IMR-90 (cell line): ENCODE measurements around the gene TTC27. TPM values are rescaled to one million over a fixed set of nuclear protein-coding genes. Genes with fewer than 3 reads are reported as not detected.

Experiments
- ATAC-seq: fragments of 200-7000 bp; cut with Tn5 transposase; 2 replicates; pipeline ENCODE4 v1.9.1; 2020; ENCODE audit warnings: low read depth, mild to moderate bottlenecking, moderate library complexity
- BruUV-seq: library from RNA; stranded (reverse); fragments of 400-500 nt; replicated peaks from 2 replicates; lab custom pipeline; 2021; lab: Mats Ljungman, UMichigan
- CTCF ChIA-PET: fragments of 300-600 bp; formaldehyde crosslinking; extraction: SDS; loops from one replicate; lab custom pipeline; 2021; ENCODE audit warnings: antibody characterized with exemption; lab: Yijun Ruan, JAX
- POLR2A ChIA-PET: fragments of 300-600 bp; sonication (Branson Sonifier 250); formaldehyde crosslinking; loops from one replicate; lab custom pipeline; 2022; ENCODE audit warnings: antibody characterized with exemption; ENCODE audit not compliant: unreplicated experiment; lab: Charles Lee
- DNase-seq: peaks from one replicate; pipeline ENCODE4 v3.0.0; 2013
- H2AFZ ChIP-seq: replicated peaks from 2 replicates; pipeline ENCODE3; 2013; ENCODE audit warnings: low read length, mild to moderate bottlenecking; ENCODE audit not compliant: poor library complexity
- H2AK5ac ChIP-seq: 2 replicates; pipeline ENCODE4 v1.6.1; 2013; ENCODE audit warnings: low read depth, low read length, inconsistent platforms
- H2AK9ac ChIP-seq: replicated peaks from 2 replicates; pipeline ENCODE3; 2013; ENCODE audit warnings: mild to moderate bottlenecking, low read depth, low read length, moderate library complexity; ENCODE audit not compliant: poor library complexity
- H2BK120ac ChIP-seq: 2 replicates; pipeline ENCODE4 v1.6.1; 2013; ENCODE audit warnings: low read depth, low read length, inconsistent platforms
- H2BK15ac ChIP-seq: 3 replicates; pipeline ENCODE4 v1.6.1; 2013; ENCODE audit warnings: low read depth, low read length, inconsistent platforms
- H2BK20ac ChIP-seq: 2 replicates; pipeline ENCODE4 v1.6.1; 2013; ENCODE audit warnings: low read depth, mild to moderate bottlenecking, inconsistent platforms, low read length, moderate library complexity
- H2BK5ac ChIP-seq: 2 replicates; pipeline ENCODE4 v1.6.1; 2013; ENCODE audit warnings: mild to moderate bottlenecking, low read depth, low read length, inconsistent platforms; ENCODE audit not compliant: poor library complexity, severe bottlenecking
- H3K14ac ChIP-seq: replicated peaks from 2 replicates; pipeline ENCODE4 v1.6.1; 2013; ENCODE audit warnings: low read depth, low read length, inconsistent platforms
- H3K18ac ChIP-seq: 2 replicates; pipeline ENCODE4 v1.6.1; 2013; ENCODE audit warnings: low read depth, low read length, control low read depth
- H3K23ac ChIP-seq: 2 replicates; pipeline ENCODE4 v1.6.1; 2013; ENCODE audit warnings: low read depth, low read length, inconsistent platforms
- H3K27ac ChIP-seq: 2 replicates; pipeline ENCODE4 v1.5.1; 2013; ENCODE audit warnings: mild to moderate bottlenecking, control low read depth, low read length; ENCODE audit not compliant: insufficient read depth
- H3K27me3 ChIP-seq: 2 replicates; pipeline ENCODE4 v1.6.1; 2013; ENCODE audit warnings: low read length; ENCODE audit not compliant: control insufficient read depth, insufficient read depth
- H3K36me3 ChIP-seq: 2 replicates; pipeline ENCODE4 v1.6.1; 2013; ENCODE audit warnings: low read length, mixed read lengths; ENCODE audit not compliant: control insufficient read depth, insufficient read depth
- H3K4ac ChIP-seq: 2 replicates; pipeline ENCODE4 v1.6.1; 2013; ENCODE audit warnings: low read depth, low read length, inconsistent platforms
- H3K4me1 ChIP-seq: 2 replicates; pipeline ENCODE4 v1.6.1; 2013; ENCODE audit warnings: low read length, mixed read lengths; ENCODE audit not compliant: control insufficient read depth, insufficient read depth
- H3K4me2 ChIP-seq: 2 replicates; pipeline ENCODE4 v1.6.1; 2013; ENCODE audit warnings: low read depth, mild to moderate bottlenecking, control low read depth, low read length, moderate library complexity
- H3K4me3 ChIP-seq: 2 replicates; pipeline ENCODE4 v1.5.1; 2013; ENCODE audit warnings: low read depth, mild to moderate bottlenecking, control low read depth, low read length, moderate library complexity; ENCODE audit not compliant: insufficient read depth
- H3K56ac ChIP-seq: 2 replicates; pipeline ENCODE4 v1.6.1; 2013; ENCODE audit warnings: low read length, inconsistent platforms; ENCODE audit not compliant: insufficient read depth; ENCODE audit errors: extremely low read depth
- H3K79me1 ChIP-seq, 2 experiments: 2 replicates each; pipeline ENCODE4 v1.6.1; 2013; ENCODE audit warnings: low read length in 2 of 2, inconsistent platforms in 1 of 2, low read depth in 1 of 2
- H3K9ac ChIP-seq: 2 replicates; pipeline ENCODE4 v1.6.1; 2013; ENCODE audit warnings: low read depth, low read length, control low read depth
- H3K9me1 ChIP-seq: 2 replicates; pipeline ENCODE4 v1.6.1; 2013; ENCODE audit warnings: low read length, inconsistent platforms; ENCODE audit not compliant: insufficient read depth
- H3K9me3 ChIP-seq: 2 replicates; pipeline ENCODE4 v1.6.1; 2013; ENCODE audit warnings: low read length; ENCODE audit not compliant: control insufficient read depth, insufficient read depth
- H4K20me1 ChIP-seq: 2 replicates; pipeline ENCODE4 v1.6.1; 2013; ENCODE audit warnings: low read length, inconsistent platforms; ENCODE audit not compliant: insufficient read depth
- H4K5ac ChIP-seq: 2 replicates; pipeline ENCODE4 v1.6.1; 2013; ENCODE audit warnings: mild to moderate bottlenecking, low read depth, low read length, control low read depth
- H4K8ac ChIP-seq, 2 experiments: 2 replicates each; pipeline ENCODE4 v1.6.1; 2013; ENCODE audit warnings: low read depth in 2 of 2, low read length in 2 of 2, control low read depth in 1 of 2, inconsistent platforms in 1 of 2
- H4K91ac ChIP-seq: 2 replicates; pipeline ENCODE4 v1.6.1; 2013; ENCODE audit warnings: low read depth, low read length, inconsistent platforms; ENCODE audit not compliant: insufficient read depth
- BHLHE40 ChIP-seq: fragments of 150-350 bp; IDR thresholded peaks from 2 replicates; pipeline ENCODE4 v1.6.1; 2016; ENCODE audit warnings: mild to moderate bottlenecking, low read depth, low read length
- CEBPB ChIP-seq: IDR thresholded peaks from 2 replicates; pipeline ENCODE4 v1.6.1; 2012; ENCODE audit warnings: low read depth, low read length, improper control_type of control experiment
- CHD1 ChIP-seq: IDR thresholded peaks from 2 replicates; pipeline ENCODE4 v1.6.1; 2012; ENCODE audit warnings: low read depth, low read length, improper control_type of control experiment
- FOS ChIP-seq: fragments of 150-350 bp; IDR thresholded peaks from 2 replicates; pipeline ENCODE4 v1.6.1; 2016; ENCODE audit warnings: low read depth, low read length
- MAFK ChIP-seq: IDR thresholded peaks from 2 replicates; pipeline ENCODE4 v1.6.1; 2012; ENCODE audit warnings: low read depth, low read length, improper control_type of control experiment
- MAZ ChIP-seq: IDR thresholded peaks from 2 replicates; pipeline ENCODE4 v1.6.1; 2012; ENCODE audit warnings: low read depth, mild to moderate bottlenecking, low read length, improper control_type of control experiment, moderate library complexity, borderline replicate concordance
- MXI1 ChIP-seq: IDR thresholded peaks from 2 replicates; pipeline ENCODE4 v1.6.1; 2012; ENCODE audit warnings: low read depth, mild to moderate bottlenecking, low read length, moderate library complexity, borderline replicate concordance
- NFE2L2 ChIP-seq: fragments of 150-350 bp; IDR thresholded peaks from 2 replicates; pipeline ENCODE4 v1.6.1; 2016; ENCODE audit warnings: low read depth, mild to moderate bottlenecking, low read length
- POLR2A ChIP-seq: IDR thresholded peaks from 2 replicates; pipeline ENCODE4 v1.6.1; 2012; ENCODE audit warnings: mild to moderate bottlenecking, low read depth, low read length
- RAD21 ChIP-seq: IDR thresholded peaks from 2 replicates; pipeline ENCODE4 v1.6.1; 2012; ENCODE audit warnings: low read length, improper control_type of control experiment
- RCOR1 ChIP-seq: IDR thresholded peaks from 2 replicates; pipeline ENCODE4 v1.6.1; 2012; ENCODE audit warnings: mild to moderate bottlenecking, low read length, improper control_type of control experiment; ENCODE audit not compliant: insufficient replicate concordance
- RFX5 ChIP-seq: IDR thresholded peaks from 2 replicates; pipeline ENCODE4 v1.8.0; 2012; ENCODE audit warnings: low read depth, mild to moderate bottlenecking, low read length, moderate library complexity
- SMC3 ChIP-seq: fragments of 150-350 bp; IDR thresholded peaks from 2 replicates; pipeline ENCODE4 v1.6.1; 2016; ENCODE audit warnings: low read depth, mild to moderate bottlenecking, antibody characterized with exemption, low read length, moderate library complexity
- WGBS, 2 experiments: methylation state at CpG; one replicate each; pipeline versions ENCODE4 v1.1.5 to v1.1.7; 2013; ENCODE audit warnings: missing lambda C conversion rate in 2 of 2; ENCODE audit not compliant: insufficient read length in 1 of 2; ENCODE audit errors: extremely low coverage in 2 of 2; 5-methylcytosine and 5-hydroxymethylcytosine counted together
- dilution Hi-C: fragments of 300-500 bp; cut with HindIII; formaldehyde crosslinking; loops from one replicate; pipeline ENCODE4 v1.14.3; 2018; ENCODE audit warnings: low sequenced_read_pairs; ENCODE audit not compliant: unreplicated experiment
- in situ Hi-C: fragments of 300-500 bp; cut with MboI; formaldehyde crosslinking; loops from 3 replicates; pipeline ENCODE4 v1.14.3; 2019; ENCODE audit warnings: low sequenced_read_pairs, inconsistent platforms, mixed read lengths
- intact Hi-C: fragments of 100-400 bp; cut with micrococcal nuclease; formaldehyde crosslinking; loops from 2 replicates; pipeline ENCODE4 v1.10.0; 2022
- polyA plus RNA-seq, 3 experiments: library from polyadenylated mRNA; depleted of rRNA; stranded (reverse); fragments of >200 nt; gene quantifications; 2 replicates each; pipeline ENCODE4 v1.2.3, GENCODE V29; 2012; ENCODE audit warnings: low replicate concordance in 1 of 3
- total RNA-seq: library from RNA; depleted of rRNA; stranded (reverse); fragments of >200 nt; gene quantifications from 2 replicates; pipeline ENCODE4 v1.2.3, GENCODE V29; 2012
- TF ChIP-seq, protein P1 (sequence below): fragments of 150-350 bp; IDR thresholded peaks from 2 replicates; pipeline ENCODE4 v1.6.1; 2017; ENCODE audit warnings: mild to moderate bottlenecking, antibody characterized with exemption, low read length, low read depth
- TF ChIP-seq, protein P2 (sequence below): fragments of 150-350 bp; IDR thresholded peaks from 2 replicates; pipeline ENCODE4 v1.6.1; 2016; ENCODE audit warnings: low read depth, mild to moderate bottlenecking, low read length, moderate library complexity, borderline replicate concordance
- TF ChIP-seq, protein P3 (sequence below): conservative IDR thresholded peaks from 2 replicates; pipeline ENCODE4 v1.5.1; 2012; ENCODE audit warnings: mild to moderate bottlenecking, low read depth, low read length, improper control_type of control experiment

TTC27 gene
- total and polyA plus RNA-seq, 2 of the 4 experiments (the other 2 are of a cell fraction) = 12.7 to 30.5 TPM

DNA sequence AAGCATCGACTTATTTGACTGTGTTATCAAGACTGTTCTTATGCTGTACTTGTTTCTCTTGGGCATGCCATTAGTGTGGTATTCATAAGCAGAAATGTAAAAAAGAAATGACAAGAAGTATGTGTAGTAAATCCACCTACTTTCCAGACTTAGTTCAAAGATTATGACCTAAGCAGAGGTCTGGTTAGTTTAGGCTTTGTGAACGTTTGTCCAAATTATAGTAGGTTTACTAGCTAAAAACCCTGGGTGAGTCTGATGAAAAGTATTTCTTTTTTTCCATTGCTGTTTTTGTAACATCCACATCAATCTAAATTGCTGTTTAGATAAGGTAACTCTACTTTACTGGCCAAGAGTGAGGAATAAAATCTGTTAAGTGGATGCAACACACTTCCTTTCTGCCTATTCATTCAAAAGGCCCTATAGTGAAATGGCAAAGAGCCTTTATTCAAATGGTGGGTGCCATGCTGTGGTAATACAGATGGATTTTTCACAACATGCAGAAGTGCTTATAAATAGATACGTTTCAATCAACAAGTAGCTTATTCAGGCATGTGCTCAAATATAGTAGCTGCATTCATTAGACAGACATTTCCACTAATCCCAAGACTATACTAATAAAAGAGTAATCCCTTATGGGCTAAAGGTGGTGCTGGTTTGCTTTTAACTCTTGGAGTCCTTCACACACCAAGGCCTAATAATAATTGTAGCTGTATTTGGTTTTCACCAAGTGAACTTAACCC is 196.4 kb downstream of the TTC27 start:
- Histone ChIP-seq H3K18ac (no peak overlapping the region), H3K4me1 (peaks cover 8% of the 10 kb centered on the region), H4K20me1 (no peaks in the 10 kb centered on the region), H3K79me1 (no peaks in the 10 kb centered on the region), H3K9ac (no peak overlapping the region), H3K27me3 (no peaks in the 10 kb centered on the region), H2AK9ac (no peak overlapping the region), H3K14ac (no peak overlapping the region), H3K9me3 (no peaks in the 10 kb centered on the region), H3K4ac (no peak overlapping the region), H2BK5ac (no peak overlapping the region), H4K8ac (no peak overlapping the region), H3K27ac (no peak overlapping the region), H4K5ac (no peak overlapping the region), H2AFZ (no peak overlapping the region), H3K56ac (no peak overlapping the region), H3K4me2 (no peak overlapping the region), H4K91ac (no peak overlapping the region), H2AK5ac (no peak overlapping the region), H2BK20ac (no peak overlapping the region), H3K23ac (no peak overlapping the region), H2BK120ac (no peak overlapping the region), H2BK15ac (no peak overlapping the region), H3K36me3 (no peaks in the 10 kb centered on the region), H3K4me3 (no peak overlapping the region), H3K9me1 (no peaks in the 10 kb centered on the region)
- intact Hi-C loops = no loop called here
- POLR2A ChIA-PET = no interaction called here
- WGBS, 2 experiments = no CpG with 5 or more reads among the region's 3 CpGs
- no peak for TF ChIP-seq FOS
- TF ChIP-seq, protein P1, sequence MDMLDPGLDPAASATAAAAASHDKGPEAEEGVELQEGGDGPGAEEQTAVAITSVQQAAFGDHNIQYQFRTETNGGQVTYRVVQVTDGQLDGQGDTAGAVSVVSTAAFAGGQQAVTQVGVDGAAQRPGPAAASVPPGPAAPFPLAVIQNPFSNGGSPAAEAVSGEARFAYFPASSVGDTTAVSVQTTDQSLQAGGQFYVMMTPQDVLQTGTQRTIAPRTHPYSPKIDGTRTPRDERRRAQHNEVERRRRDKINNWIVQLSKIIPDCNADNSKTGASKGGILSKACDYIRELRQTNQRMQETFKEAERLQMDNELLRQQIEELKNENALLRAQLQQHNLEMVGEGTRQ = no peak
- TF ChIP-seq, protein P2, sequence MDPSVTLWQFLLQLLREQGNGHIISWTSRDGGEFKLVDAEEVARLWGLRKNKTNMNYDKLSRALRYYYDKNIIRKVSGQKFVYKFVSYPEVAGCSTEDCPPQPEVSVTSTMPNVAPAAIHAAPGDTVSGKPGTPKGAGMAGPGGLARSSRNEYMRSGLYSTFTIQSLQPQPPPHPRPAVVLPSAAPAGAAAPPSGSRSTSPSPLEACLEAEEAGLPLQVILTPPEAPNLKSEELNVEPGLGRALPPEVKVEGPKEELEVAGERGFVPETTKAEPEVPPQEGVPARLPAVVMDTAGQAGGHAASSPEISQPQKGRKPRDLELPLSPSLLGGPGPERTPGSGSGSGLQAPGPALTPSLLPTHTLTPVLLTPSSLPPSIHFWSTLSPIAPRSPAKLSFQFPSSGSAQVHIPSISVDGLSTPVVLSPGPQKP = no peak
- TF ChIP-seq RCOR1 = no peak
- no peak for TF ChIP-seq MAZ
- no peak for TF ChIP-seq RAD21
- no peak for TF ChIP-seq MXI1
- no peak for TF ChIP-seq SMC3
- no peak for TF ChIP-seq CHD1
- TF ChIP-seq MAFK = no peak
- TF ChIP-seq BHLHE40 = no peak
- TF ChIP-seq POLR2A = no peak
- TF ChIP-seq CEBPB = no peak
- TF ChIP-seq, protein P3, sequence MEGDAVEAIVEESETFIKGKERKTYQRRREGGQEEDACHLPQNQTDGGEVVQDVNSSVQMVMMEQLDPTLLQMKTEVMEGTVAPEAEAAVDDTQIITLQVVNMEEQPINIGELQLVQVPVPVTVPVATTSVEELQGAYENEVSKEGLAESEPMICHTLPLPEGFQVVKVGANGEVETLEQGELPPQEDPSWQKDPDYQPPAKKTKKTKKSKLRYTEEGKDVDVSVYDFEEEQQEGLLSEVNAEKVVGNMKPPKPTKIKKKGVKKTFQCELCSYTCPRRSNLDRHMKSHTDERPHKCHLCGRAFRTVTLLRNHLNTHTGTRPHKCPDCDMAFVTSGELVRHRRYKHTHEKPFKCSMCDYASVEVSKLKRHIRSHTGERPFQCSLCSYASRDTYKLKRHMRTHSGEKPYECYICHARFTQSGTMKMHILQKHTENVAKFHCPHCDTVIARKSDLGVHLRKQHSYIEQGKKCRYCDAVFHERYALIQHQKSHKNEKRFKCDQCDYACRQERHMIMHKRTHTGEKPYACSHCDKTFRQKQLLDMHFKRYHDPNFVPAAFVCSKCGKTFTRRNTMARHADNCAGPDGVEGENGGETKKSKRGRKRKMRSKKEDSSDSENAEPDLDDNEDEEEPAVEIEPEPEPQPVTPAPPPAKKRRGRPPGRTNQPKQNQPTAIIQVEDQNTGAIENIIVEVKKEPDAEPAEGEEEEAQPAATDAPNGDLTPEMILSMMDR = no peak
- TF ChIP-seq NFE2L2 = no peak
- TF ChIP-seq RFX5 = no peak
- dilution Hi-C loops = no loop called here
- in situ Hi-C loops = no loop called here
- ATAC-seq (no peak), DNase-seq (no peak)
- BruUV-seq = no TSS peak
- CTCF ChIA-PET = interaction anchor here (1.6 kb wide), 1 partner anchor 209 kb away, joined by 3 read pairs; no protein-coding TSS in a partner anchor
